GM23338 (cell line): ENCODE data around the gene HSPA9. TPM values are rescaled to one million over a fixed set of nuclear protein-coding genes. Genes with fewer than 3 reads are reported as not detected.

Source experiments
- ATAC-seq: fragments of 200-7000 bp; cut with Tn5 transposase; 3 replicates; pipeline ENCODE4 v1.9.1; 2020
- DNase-seq: peaks from one replicate; pipeline ENCODE4 v3.0.0-alpha.2; 2015; ENCODE audit warnings: low spot score
- H2AFZ ChIP-seq: fragments of 200-600 bp; sonication (generic); 2 replicates; pipeline ENCODE4 v1.8.0; 2016; ENCODE audit warnings: antibody characterized with exemption, mild to moderate bottlenecking, moderate library complexity
- H3F3A ChIP-seq: fragments of 200-600 bp; sonication (generic); replicated peaks from 2 replicates; pipeline ENCODE4 v1.8.0; 2017; ENCODE audit warnings: antibody characterized with exemption, mixed run types, low read depth
- H3K27ac ChIP-seq: fragments of 200-600 bp; sonication (generic); 2 replicates; pipeline ENCODE4 v1.6.1; 2016; ENCODE audit warnings: low read depth
- H3K27me3 ChIP-seq: fragments of 200-600 bp; sonication (generic); 2 replicates; pipeline ENCODE4 v1.8.0; 2016; ENCODE audit warnings: mild to moderate bottlenecking, mixed run types, moderate library complexity; ENCODE audit not compliant: insufficient read depth
- H3K36me3 ChIP-seq: fragments of 200-600 bp; sonication (generic); 2 replicates; pipeline ENCODE4 v1.8.0; 2016; ENCODE audit warnings: mild to moderate bottlenecking; ENCODE audit not compliant: insufficient read depth
- H3K4me1 ChIP-seq: fragments of 200-600 bp; sonication (generic); 2 replicates; pipeline ENCODE4 v1.8.0; 2016; ENCODE audit warnings: mild to moderate bottlenecking, moderate library complexity; ENCODE audit not compliant: insufficient read depth
- H3K4me2 ChIP-seq: fragments of 200-600 bp; sonication (generic); 2 replicates; pipeline ENCODE4 v1.7.1; 2017; ENCODE audit warnings: mixed run types
- H3K4me3 ChIP-seq: fragments of 200-600 bp; sonication (generic); 2 replicates; pipeline ENCODE4 v1.6.1; 2016; ENCODE audit warnings: mixed run types
- H3K79me2 ChIP-seq: fragments of 200-600 bp; sonication (generic); replicated peaks from 2 replicates; pipeline ENCODE4 v1.8.0; 2017; ENCODE audit warnings: mild to moderate bottlenecking; ENCODE audit not compliant: insufficient read depth
- H3K9me2 ChIP-seq: fragments of 200-600 bp; sonication (generic); 2 replicates; pipeline ENCODE4 v1.8.0; 2017; ENCODE audit not compliant: insufficient read depth
- H4K20me1 ChIP-seq: fragments of 200-600 bp; sonication (generic); replicated peaks from 2 replicates; pipeline ENCODE4 v1.8.0; 2017; ENCODE audit warnings: mild to moderate bottlenecking; ENCODE audit not compliant: insufficient read depth
- H3K27ac Mint-ChIP-seq: 2 replicates; pipeline ENCODE4 v1.8.0; 2020; ENCODE audit warnings: inconsistent platforms, mild to moderate bottlenecking, moderate library complexity, mixed read lengths
- H3K27me3 Mint-ChIP-seq: 3 replicates; pipeline ENCODE4 v1.8.0; 2022; ENCODE audit warnings: low read depth, mild to moderate bottlenecking, moderate library complexity, mixed read lengths, inconsistent platforms; ENCODE audit not compliant: insufficient read depth, poor library complexity
- H3K36me3 Mint-ChIP-seq: 3 replicates; pipeline ENCODE4 v1.8.0; 2021; ENCODE audit warnings: low read depth, mild to moderate bottlenecking, inconsistent platforms, moderate library complexity, mixed read lengths
- H3K4me1 Mint-ChIP-seq: 3 replicates; pipeline ENCODE4 v1.8.0; 2020; ENCODE audit warnings: mild to moderate bottlenecking, inconsistent platforms, mixed read lengths
- H3K4me3 Mint-ChIP-seq: 3 replicates; pipeline ENCODE4 v1.8.0; 2021; ENCODE audit warnings: moderate library complexity, mild to moderate bottlenecking, inconsistent platforms, mixed read lengths
- H3K9me3 Mint-ChIP-seq: 3 replicates; pipeline ENCODE4 v1.8.0; 2020; ENCODE audit warnings: moderate library complexity, mild to moderate bottlenecking, inconsistent platforms, mixed read lengths
- CREB1 ChIP-seq: fragments of 250-450 bp; sonication (Bioruptor Pico); IDR thresholded peaks from 2 replicates; pipeline ENCODE4 v1.5.0; 2020; ENCODE audit warnings: low read depth, mild to moderate bottlenecking, moderate library complexity
- EZH2 ChIP-seq: fragments of 200-600 bp; sonication (generic); IDR thresholded peaks from one replicate; pipeline ENCODE4 v1.8.0; 2017; ENCODE audit warnings: antibody characterized with exemption, mild to moderate bottlenecking, low read depth; ENCODE audit not compliant: unreplicated experiment
- EZH2phosphoT487 ChIP-seq: fragments of 200-600 bp; sonication (generic); IDR thresholded peaks from one replicate; pipeline ENCODE4 v1.8.1; 2018; ENCODE audit warnings: antibody characterized with exemption; ENCODE audit not compliant: unreplicated experiment
- NANOG ChIP-seq: IDR thresholded peaks from 2 replicates; pipeline ENCODE4 v1.6.1; 2016; ENCODE audit warnings: antibody characterized with exemption, borderline replicate concordance
- POLR2AphosphoS5 ChIP-seq: IDR thresholded peaks from 2 replicates; pipeline ENCODE4 v1.6.1; 2016; ENCODE audit warnings: antibody characterized with exemption, low read depth
- REST ChIP-seq: IDR thresholded peaks from one replicate; pipeline ENCODE4 v1.6.1; 2018; ENCODE audit warnings: antibody characterized with exemption; ENCODE audit not compliant: unreplicated experiment
- STAT1 ChIP-seq: IDR thresholded peaks from one replicate; pipeline ENCODE4 v1.6.1; 2016; ENCODE audit warnings: antibody characterized with exemption; ENCODE audit not compliant: unreplicated experiment
- ZNF114 ChIP-seq: fragments of 250-450 bp; sonication (Bioruptor Pico); IDR thresholded peaks from 2 replicates; pipeline ENCODE4 v1.5.0; 2020; ENCODE audit warnings: mild to moderate bottlenecking, moderate library complexity
- polyA plus RNA-seq: library from polyadenylated mRNA; unstranded; fragments of >200 nt; fragmentation: Nextera tagmentation; extraction: Ambion mirVana; gene quantifications from 2 replicates; pipeline ENCODE4 v1.2.1, GENCODE V29; 2016
- total RNA-seq: library from RNA; depleted of rRNA; stranded (reverse); fragments of >200 nt; shearing (Covaris generic); gene quantifications from 2 replicates; pipeline ENCODE4 v1.2.3, GENCODE V29; 2014
- TF ChIP-seq, protein P1 (sequence below): IDR thresholded peaks from 2 replicates; pipeline ENCODE4 v1.6.1; 2016; ENCODE audit warnings: antibody characterized with exemption
- TF ChIP-seq, protein P2 (sequence below): fragments of 250-450 bp; sonication (Bioruptor Pico); IDR thresholded peaks from 2 replicates; pipeline ENCODE4 v1.5.0; 2020; ENCODE audit warnings: mild to moderate bottlenecking, moderate library complexity

HSPA9 gene
- total and polyA plus RNA-seq, 2 experiments from 2014 or later, result 302 to 751 TPM

GRCh38 chr5:138570871-138571270, 4.3 kb downstream of the HSPA9 start:
- peak overlapping the region; percentile 80; the same call in 1 of the 2 replicates for H3K27ac Mint-ChIP-seq
- Histone ChIP-seq H3K27ac (no peak overlapping the region), H3K36me3 (peaks cover 80% of the 10 kb centered on the region), H4K20me1 (peaks cover 58% of the 10 kb centered on the region), H3K27me3 (no peaks in the 10 kb centered on the region), H3K4me2 (no peak overlapping the region), H3F3A (peaks cover 45% of the 10 kb centered on the region), H3K4me3 (no peak overlapping the region), H3K4me1 (peaks cover 6% of the 10 kb centered on the region), H3K9me2 (no peaks in the 10 kb centered on the region), H2AFZ (no peak overlapping the region), H3K79me2 (peaks cover 94% of the 10 kb centered on the region)
- ATAC-seq, result no peak
- H3K36me3 Mint-ChIP-seq, result peaks cover 93% of the 10 kb centered on the region
- peaks cover 9% of the 10 kb centered on the region for H3K4me1 Mint-ChIP-seq
- no peak overlapping the region for H3K4me3 Mint-ChIP-seq
- TF ChIP-seq EZH2phosphoT487, result no peak
- 0 out of 2 replicates have a peak, but pooled peaks have one; percentile 18 for TF ChIP-seq POLR2AphosphoS5
- TF ChIP-seq, protein P1, sequence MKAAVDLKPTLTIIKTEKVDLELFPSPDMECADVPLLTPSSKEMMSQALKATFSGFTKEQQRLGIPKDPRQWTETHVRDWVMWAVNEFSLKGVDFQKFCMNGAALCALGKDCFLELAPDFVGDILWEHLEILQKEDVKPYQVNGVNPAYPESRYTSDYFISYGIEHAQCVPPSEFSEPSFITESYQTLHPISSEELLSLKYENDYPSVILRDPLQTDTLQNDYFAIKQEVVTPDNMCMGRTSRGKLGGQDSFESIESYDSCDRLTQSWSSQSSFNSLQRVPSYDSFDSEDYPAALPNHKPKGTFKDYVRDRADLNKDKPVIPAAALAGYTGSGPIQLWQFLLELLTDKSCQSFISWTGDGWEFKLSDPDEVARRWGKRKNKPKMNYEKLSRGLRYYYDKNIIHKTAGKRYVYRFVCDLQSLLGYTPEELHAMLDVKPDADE, result no peak
- no peak for TF ChIP-seq CREB1 (CRISPR knock-in tag)
- H3K9me3 Mint-ChIP-seq, result peaks cover 7% of the 10 kb centered on the region; the same call in 2 of the 3 replicates
- peaks cover 8% of the 10 kb centered on the region for H3K27me3 Mint-ChIP-seq
- DNase-seq, result no peak

DNA sequence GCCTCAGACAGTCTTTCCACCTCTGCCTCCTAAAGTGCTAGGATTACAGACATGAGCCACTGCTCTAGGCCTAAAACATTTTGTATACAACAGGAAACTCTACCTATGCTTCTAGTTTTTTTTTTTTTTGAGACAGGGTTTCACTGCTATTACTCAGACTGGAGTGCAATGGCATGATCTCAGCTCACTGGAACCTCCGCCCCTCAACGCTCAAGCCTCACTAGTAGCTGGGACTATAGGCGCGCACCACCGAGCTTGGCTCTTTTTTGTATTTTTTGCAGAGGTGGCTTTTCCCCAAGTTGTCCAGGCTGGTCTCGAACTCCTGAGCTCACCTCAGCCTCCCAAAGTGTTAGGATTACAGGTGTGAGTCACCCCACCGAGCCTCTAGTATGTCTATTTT, 5.4 kb downstream of the HSPA9 start:
- Mint-ChIP-seq H3K36me3 (peaks cover 99% of the 10 kb centered on the region), H3K27ac (0 out of 2 replicates have a peak overlapping the region, but pooled peaks have one; percentile 70), H3K9me3 (peaks cover 4% of the 10 kb centered on the region; the same call in 1 of the 3 replicates), H3K4me1 (peaks cover 8% of the 10 kb centered on the region), H3K27me3 (peaks cover 1% of the 10 kb centered on the region), H3K4me3 (no peak overlapping the region)
- peaks cover 6% of the 10 kb centered on the region for H3K4me1 ChIP-seq
- DNase-seq (no peak), ATAC-seq (no peak)
- H3K9me2 ChIP-seq, result no peaks in the 10 kb centered on the region
- H3K4me2 ChIP-seq, result no peak overlapping the region
- peaks cover 91% of the 10 kb centered on the region for H3K36me3 ChIP-seq
- H3K4me3 ChIP-seq, result no peak overlapping the region
- no peak overlapping the region for H3K27ac ChIP-seq
- peaks cover 66% of the 10 kb centered on the region for H4K20me1 ChIP-seq
- H2AFZ ChIP-seq, result no peak overlapping the region
- peaks cover 46% of the 10 kb centered on the region for H3F3A ChIP-seq
- H3K79me2 ChIP-seq, result peaks cover 100% of the 10 kb centered on the region
- no peaks in the 10 kb centered on the region for H3K27me3 ChIP-seq
- no peak for TF ChIP-seq ZNF114
- no peak for TF ChIP-seq POLR2AphosphoS5
- no peak for TF ChIP-seq REST
- TF ChIP-seq EZH2, result no peak
- TF ChIP-seq, protein P1, result no peak
- no peak for TF ChIP-seq STAT1
- TF ChIP-seq NANOG, result no peak
- TF ChIP-seq, protein P2, sequence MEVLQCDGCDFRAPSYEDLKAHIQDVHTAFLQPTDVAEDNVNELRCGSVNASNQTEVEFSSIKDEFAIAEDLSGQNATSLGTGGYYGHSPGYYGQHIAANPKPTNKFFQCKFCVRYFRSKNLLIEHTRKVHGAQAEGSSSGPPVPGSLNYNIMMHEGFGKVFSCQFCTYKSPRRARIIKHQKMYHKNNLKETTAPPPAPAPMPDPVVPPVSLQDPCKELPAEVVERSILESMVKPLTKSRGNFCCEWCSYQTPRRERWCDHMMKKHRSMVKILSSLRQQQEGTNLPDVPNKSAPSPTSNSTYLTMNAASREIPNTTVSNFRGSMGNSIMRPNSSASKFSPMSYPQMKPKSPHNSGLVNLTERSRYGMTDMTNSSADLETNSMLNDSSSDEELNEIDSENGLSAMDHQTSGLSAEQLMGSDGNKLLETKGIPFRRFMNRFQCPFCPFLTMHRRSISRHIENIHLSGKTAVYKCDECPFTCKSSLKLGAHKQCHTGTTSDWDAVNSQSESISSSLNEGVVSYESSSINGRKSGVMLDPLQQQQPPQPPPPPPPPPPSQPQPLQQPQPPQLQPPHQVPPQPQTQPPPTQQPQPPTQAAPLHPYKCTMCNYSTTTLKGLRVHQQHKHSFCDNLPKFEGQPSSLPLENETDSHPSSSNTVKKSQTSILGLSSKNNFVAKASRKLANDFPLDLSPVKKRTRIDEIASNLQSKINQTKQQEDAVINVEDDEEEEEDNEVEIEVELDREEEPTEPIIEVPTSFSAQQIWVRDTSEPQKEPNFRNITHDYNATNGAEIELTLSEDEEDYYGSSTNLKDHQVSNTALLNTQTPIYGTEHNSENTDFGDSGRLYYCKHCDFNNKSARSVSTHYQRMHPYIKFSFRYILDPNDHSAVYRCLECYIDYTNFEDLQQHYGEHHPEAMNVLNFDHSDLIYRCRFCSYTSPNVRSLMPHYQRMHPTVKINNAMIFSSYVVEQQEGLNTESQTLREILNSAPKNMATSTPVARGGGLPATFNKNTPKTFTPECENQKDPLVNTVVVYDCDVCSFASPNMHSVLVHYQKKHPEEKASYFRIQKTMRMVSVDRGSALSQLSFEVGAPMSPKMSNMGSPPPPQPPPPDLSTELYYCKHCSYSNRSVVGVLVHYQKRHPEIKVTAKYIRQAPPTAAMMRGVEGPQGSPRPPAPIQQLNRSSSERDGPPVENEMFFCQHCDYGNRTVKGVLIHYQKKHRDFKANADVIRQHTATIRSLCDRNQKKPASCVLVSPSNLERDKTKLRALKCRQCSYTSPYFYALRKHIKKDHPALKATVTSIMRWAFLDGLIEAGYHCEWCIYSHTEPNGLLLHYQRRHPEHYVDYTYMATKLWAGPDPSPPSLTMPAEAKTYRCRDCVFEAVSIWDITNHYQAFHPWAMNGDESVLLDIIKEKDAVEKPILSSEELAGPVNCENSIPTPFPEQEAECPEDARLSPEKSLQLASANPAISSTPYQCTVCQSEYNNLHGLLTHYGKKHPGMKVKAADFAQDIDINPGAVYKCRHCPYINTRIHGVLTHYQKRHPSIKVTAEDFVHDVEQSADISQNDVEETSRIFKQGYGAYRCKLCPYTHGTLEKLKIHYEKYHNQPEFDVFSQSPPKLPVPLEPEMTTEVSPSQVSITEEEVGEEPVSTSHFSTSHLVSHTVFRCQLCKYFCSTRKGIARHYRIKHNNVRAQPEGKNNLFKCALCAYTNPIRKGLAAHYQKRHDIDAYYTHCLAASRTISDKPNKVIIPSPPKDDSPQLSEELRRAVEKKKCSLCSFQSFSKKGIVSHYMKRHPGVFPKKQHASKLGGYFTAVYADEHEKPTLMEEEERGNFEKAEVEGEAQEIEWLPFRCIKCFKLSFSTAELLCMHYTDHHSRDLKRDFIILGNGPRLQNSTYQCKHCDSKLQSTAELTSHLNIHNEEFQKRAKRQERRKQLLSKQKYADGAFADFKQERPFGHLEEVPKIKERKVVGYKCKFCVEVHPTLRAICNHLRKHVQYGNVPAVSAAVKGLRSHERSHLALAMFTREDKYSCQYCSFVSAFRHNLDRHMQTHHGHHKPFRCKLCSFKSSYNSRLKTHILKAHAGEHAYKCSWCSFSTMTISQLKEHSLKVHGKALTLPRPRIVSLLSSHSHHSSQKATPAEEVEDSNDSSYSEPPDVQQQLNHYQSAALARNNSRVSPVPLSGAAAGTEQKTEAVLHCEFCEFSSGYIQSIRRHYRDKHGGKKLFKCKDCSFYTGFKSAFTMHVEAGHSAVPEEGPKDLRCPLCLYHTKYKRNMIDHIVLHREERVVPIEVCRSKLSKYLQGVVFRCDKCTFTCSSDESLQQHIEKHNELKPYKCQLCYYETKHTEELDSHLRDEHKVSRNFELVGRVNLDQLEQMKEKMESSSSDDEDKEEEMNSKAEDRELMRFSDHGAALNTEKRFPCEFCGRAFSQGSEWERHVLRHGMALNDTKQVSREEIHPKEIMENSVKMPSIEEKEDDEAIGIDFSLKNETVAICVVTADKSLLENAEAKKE (CRISPR knock-in tag), result no peak
